ENCODE data around the gene PIMREG.

GRCh38 chr17:6497496-6498221, 53.4 kb downstream of the PIMREG start:
- TF ChIP-seq POLR2A (IDR thresholded peaks at IDR 0.05) (no peak), CTCF (IDR thresholded peaks at IDR 0.05) (no peak), POLR2AphosphoS5 (IDR thresholded peaks at IDR 0.05) (no peak), EP300 (IDR thresholded peaks at IDR 0.05) (no peak)

Data from suprapubic skin (tissue), 4 donors.